Measurements from ENCODE around the gene ERBB4.

DNA sequence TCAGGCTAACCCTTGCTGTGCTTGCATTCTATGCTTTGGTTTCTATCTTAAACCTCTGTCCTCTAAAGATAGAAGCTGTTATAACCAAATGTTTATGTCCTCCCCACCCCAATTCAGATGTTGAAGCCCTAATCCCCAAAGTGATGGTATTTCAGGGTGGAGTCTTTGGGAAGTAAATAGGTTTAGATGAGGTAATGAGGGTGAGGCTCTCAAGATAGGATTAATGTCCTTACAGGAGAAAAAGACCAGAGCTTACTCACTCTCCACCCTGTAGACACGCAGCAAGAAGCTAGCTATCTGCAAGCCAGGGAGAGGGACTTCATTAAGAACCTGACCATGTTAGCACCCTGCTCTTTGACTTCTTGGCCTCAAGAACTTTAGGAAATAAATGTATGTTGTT is 362.5 kb downstream of the ERBB4 start:
- TF ChIP-seq, protein P1, sequence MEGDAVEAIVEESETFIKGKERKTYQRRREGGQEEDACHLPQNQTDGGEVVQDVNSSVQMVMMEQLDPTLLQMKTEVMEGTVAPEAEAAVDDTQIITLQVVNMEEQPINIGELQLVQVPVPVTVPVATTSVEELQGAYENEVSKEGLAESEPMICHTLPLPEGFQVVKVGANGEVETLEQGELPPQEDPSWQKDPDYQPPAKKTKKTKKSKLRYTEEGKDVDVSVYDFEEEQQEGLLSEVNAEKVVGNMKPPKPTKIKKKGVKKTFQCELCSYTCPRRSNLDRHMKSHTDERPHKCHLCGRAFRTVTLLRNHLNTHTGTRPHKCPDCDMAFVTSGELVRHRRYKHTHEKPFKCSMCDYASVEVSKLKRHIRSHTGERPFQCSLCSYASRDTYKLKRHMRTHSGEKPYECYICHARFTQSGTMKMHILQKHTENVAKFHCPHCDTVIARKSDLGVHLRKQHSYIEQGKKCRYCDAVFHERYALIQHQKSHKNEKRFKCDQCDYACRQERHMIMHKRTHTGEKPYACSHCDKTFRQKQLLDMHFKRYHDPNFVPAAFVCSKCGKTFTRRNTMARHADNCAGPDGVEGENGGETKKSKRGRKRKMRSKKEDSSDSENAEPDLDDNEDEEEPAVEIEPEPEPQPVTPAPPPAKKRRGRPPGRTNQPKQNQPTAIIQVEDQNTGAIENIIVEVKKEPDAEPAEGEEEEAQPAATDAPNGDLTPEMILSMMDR (IDR thresholded peaks at IDR 0.05): no peak
- no peak for TF ChIP-seq EP300 (IDR thresholded peaks at IDR 0.05)
- TF ChIP-seq POLR2A (IDR thresholded peaks at IDR 0.05): no peak

Measured in ovary (tissue), 3 donors.